ENCODE results near the gene NTN1.

Gene NTN1

GRCh38 chr17:9273428-9274391 is 252.4 kb downstream of the NTN1 start:
- H3K14ac ChIP-seq (ENCODE audit: low read length): no peak overlapping the region
- no CpG with 5 or more reads among the region's 21 CpGs for WGBS (ENCODE audit: extremely low coverage, insufficient coverage, insufficient read length)
- no peak overlapping the region for H2BK5ac ChIP-seq (ENCODE audit: low read depth, low read length, poor library complexity)
- H3K9me3 ChIP-seq (ENCODE audit: insufficient read depth, low read depth, low read length): no peaks in the 10 kb centered on the region
- H4K12ac ChIP-seq (ENCODE audit: low read depth, low read length): no peak overlapping the region
- no peaks in the 10 kb centered on the region for H3K79me2 ChIP-seq (ENCODE audit: control insufficient read depth, insufficient read depth, low read length, poor library complexity)
- no peak overlapping the region for H3K18ac ChIP-seq (ENCODE audit: low read length)
- H3K9ac ChIP-seq (ENCODE audit: low read length): no peak overlapping the region
- H3K4ac ChIP-seq (ENCODE audit: low read depth, low read length): no peak overlapping the region
- H2BK120ac ChIP-seq (ENCODE audit: insufficient read depth, low read length, poor library complexity): no peak overlapping the region
- no peak overlapping the region for H2BK12ac ChIP-seq (ENCODE audit: low read length)
- no peaks in the 10 kb centered on the region for H3K36me3 ChIP-seq (ENCODE audit: control insufficient read depth in 1 of 2, insufficient read depth in 2 of 2, low read length in 2 of 2)
- no peak overlapping the region for H3K4me3 ChIP-seq (ENCODE audit: low read depth, low read length)
- no peak overlapping the region for H2AK5ac ChIP-seq (ENCODE audit: low read length)
- no peak for DNase-seq
- no peak overlapping the region for H2AFZ ChIP-seq (ENCODE audit: insufficient read depth, low read length, poor library complexity)
- H3K4me2 ChIP-seq (ENCODE audit: low read length): no peak overlapping the region
- no peak overlapping the region for H3K23ac ChIP-seq (ENCODE audit: low read length)
- no peaks in the 10 kb centered on the region for H3K4me1 ChIP-seq (ENCODE audit: control insufficient read depth in 1 of 2, insufficient read depth in 2 of 2, low read length in 2 of 2)
- no peaks in the 10 kb centered on the region for H3K79me1 ChIP-seq (ENCODE audit: low read length)
- H3K27me3 ChIP-seq (ENCODE audit: insufficient read depth, low read length): no peaks in the 10 kb centered on the region
- no peak overlapping the region for H4K8ac ChIP-seq (ENCODE audit: low read depth, low read length)
- H4K91ac ChIP-seq (ENCODE audit: low read depth, low read length): no peak overlapping the region
- no peak overlapping the region for H3K27ac ChIP-seq (ENCODE audit: low read depth, low read length)

GRCh38 chr17:9274973-9275372 is 253.7 kb downstream of the NTN1 start:
- DNase-seq: no peak
- H3K79me2 ChIP-seq (ENCODE audit: control insufficient read depth, insufficient read depth, low read length, poor library complexity): no peaks in the 10 kb centered on the region
- H4K91ac ChIP-seq (ENCODE audit: low read depth, low read length): no peak overlapping the region
- no peaks in the 10 kb centered on the region for H3K4me1 ChIP-seq (ENCODE audit: control insufficient read depth in 1 of 2, insufficient read depth in 2 of 2, low read length in 2 of 2)
- H4K12ac ChIP-seq (ENCODE audit: low read depth, low read length): no peak overlapping the region
- WGBS (ENCODE audit: extremely low coverage, insufficient coverage, insufficient read length): no CpG with 5 or more reads among the region's 9 CpGs
- no peak overlapping the region for H3K4me2 ChIP-seq (ENCODE audit: low read length)
- H3K79me1 ChIP-seq (ENCODE audit: low read length): no peaks in the 10 kb centered on the region
- no peak overlapping the region for H3K14ac ChIP-seq (ENCODE audit: low read length)
- H3K23ac ChIP-seq (ENCODE audit: low read length): no peak overlapping the region
- H2BK5ac ChIP-seq (ENCODE audit: low read depth, low read length, poor library complexity): no peak overlapping the region
- no peak overlapping the region for H2BK120ac ChIP-seq (ENCODE audit: insufficient read depth, low read length, poor library complexity)
- H2AFZ ChIP-seq (ENCODE audit: insufficient read depth, low read length, poor library complexity): no peak overlapping the region
- H2BK12ac ChIP-seq (ENCODE audit: low read length): no peak overlapping the region
- no peaks in the 10 kb centered on the region for H3K9me3 ChIP-seq (ENCODE audit: insufficient read depth, low read depth, low read length)
- no peak overlapping the region for H3K4ac ChIP-seq (ENCODE audit: low read depth, low read length)
- H3K18ac ChIP-seq (ENCODE audit: low read length): no peak overlapping the region
- no peak overlapping the region for H4K8ac ChIP-seq (ENCODE audit: low read depth, low read length)
- H2AK5ac ChIP-seq (ENCODE audit: low read length): no peak overlapping the region
- H3K36me3 ChIP-seq (ENCODE audit: control insufficient read depth in 1 of 2, insufficient read depth in 2 of 2, low read length in 2 of 2): no peaks in the 10 kb centered on the region
- peak overlapping the region; percentile 36 for H3K4me3 ChIP-seq (ENCODE audit: low read depth, low read length)
- no peaks in the 10 kb centered on the region for H3K27me3 ChIP-seq (ENCODE audit: insufficient read depth, low read length)
- H3K9ac ChIP-seq (ENCODE audit: low read length): no peak overlapping the region
- no peak overlapping the region for H3K27ac ChIP-seq (ENCODE audit: low read depth, low read length)

- H2BK120ac ChIP-seq (ENCODE audit: insufficient read depth, low read length, poor library complexity): no peak overlapping the region
- H3K27ac ChIP-seq (ENCODE audit: low read depth, low read length): no peak overlapping the region
- no peaks in the 10 kb centered on the region for H3K36me3 ChIP-seq (ENCODE audit: control insufficient read depth in 1 of 2, insufficient read depth in 2 of 2, low read length in 2 of 2)
- H3K9ac ChIP-seq (ENCODE audit: low read length): no peak overlapping the region
- no peak overlapping the region for H4K91ac ChIP-seq (ENCODE audit: low read depth, low read length)
- no CpG with 5 or more reads among the region's 8 CpGs for whole genome bisulfite sequencing (ENCODE audit: extremely low coverage, insufficient coverage, insufficient read length)
- H4K12ac ChIP-seq (ENCODE audit: low read depth, low read length): no peak overlapping the region
- no peak overlapping the region for H2AFZ ChIP-seq (ENCODE audit: insufficient read depth, low read length, poor library complexity)
- H3K9me3 ChIP-seq (ENCODE audit: insufficient read depth, low read depth, low read length): no peaks in the 10 kb centered on the region
- H3K23ac ChIP-seq (ENCODE audit: low read length): no peak overlapping the region
- H3K4ac ChIP-seq (ENCODE audit: low read depth, low read length): no peak overlapping the region
- H3K4me2 ChIP-seq (ENCODE audit: low read length): no peak overlapping the region
- no peaks in the 10 kb centered on the region for H3K27me3 ChIP-seq (ENCODE audit: insufficient read depth, low read length)
- H2BK12ac ChIP-seq (ENCODE audit: low read length): no peak overlapping the region
- no peak overlapping the region for H2AK5ac ChIP-seq (ENCODE audit: low read length)
- no peak overlapping the region for H3K4me3 ChIP-seq (ENCODE audit: low read depth, low read length)
- H4K8ac ChIP-seq (ENCODE audit: low read depth, low read length): no peak overlapping the region
- no peak overlapping the region for H3K18ac ChIP-seq (ENCODE audit: low read length)
- no peak overlapping the region for H2BK5ac ChIP-seq (ENCODE audit: low read depth, low read length, poor library complexity)
- peaks cover 0 to under 1% of the 10 kb centered on the region in 2 experiments for H3K4me1 ChIP-seq (ENCODE audit: control insufficient read depth in 1 of 2, insufficient read depth in 2 of 2, low read length in 2 of 2)
- no peaks in the 10 kb centered on the region for H3K79me1 ChIP-seq (ENCODE audit: low read length)
- DNase-seq: no peak
- H3K14ac ChIP-seq (ENCODE audit: low read length): no peak overlapping the region
- no peaks in the 10 kb centered on the region for H3K79me2 ChIP-seq (ENCODE audit: control insufficient read depth, insufficient read depth, low read length, poor library complexity)
Observed at GRCh38 chr17:9279893-9280292, 258.6 kb downstream of the NTN1 start.

GRCh38 chr17:9283909-9284308 is 262.6 kb downstream of the NTN1 start:
- Histone ChIP-seq H2BK12ac (ENCODE audit: low read length) (no peak overlapping the region), H3K4ac (ENCODE audit: low read depth, low read length) (no peak overlapping the region), H3K36me3 (ENCODE audit: control insufficient read depth in 1 of 2, insufficient read depth in 2 of 2, low read length in 2 of 2) (no peaks in the 10 kb centered on the region), H3K27me3 (ENCODE audit: insufficient read depth, low read length) (no peaks in the 10 kb centered on the region), H3K4me1 (ENCODE audit: control insufficient read depth in 1 of 2, insufficient read depth in 2 of 2, low read length in 2 of 2) (peaks cover 0 to 2% of the 10 kb centered on the region in 2 experiments), H3K18ac (ENCODE audit: low read length) (no peak overlapping the region), H3K79me1 (ENCODE audit: low read length) (no peaks in the 10 kb centered on the region), H3K79me2 (ENCODE audit: control insufficient read depth, insufficient read depth, low read length, poor library complexity) (no peaks in the 10 kb centered on the region), H3K9me3 (ENCODE audit: insufficient read depth, low read depth, low read length) (no peaks in the 10 kb centered on the region), H2AFZ (ENCODE audit: insufficient read depth, low read length, poor library complexity) (no peak overlapping the region), H3K23ac (ENCODE audit: low read length) (no peak overlapping the region), H2AK5ac (ENCODE audit: low read length) (no peak overlapping the region), H3K4me3 (ENCODE audit: low read depth, low read length) (no peak overlapping the region), H4K91ac (ENCODE audit: low read depth, low read length) (no peak overlapping the region), H3K9ac (ENCODE audit: low read length) (no peak overlapping the region), H3K4me2 (ENCODE audit: low read length) (no peak overlapping the region), H2BK120ac (ENCODE audit: insufficient read depth, low read length, poor library complexity) (no peak overlapping the region), H2BK5ac (ENCODE audit: low read depth, low read length, poor library complexity) (no peak overlapping the region), H4K8ac (ENCODE audit: low read depth, low read length) (no peak overlapping the region), H4K12ac (ENCODE audit: low read depth, low read length) (no peak overlapping the region), H3K27ac (ENCODE audit: low read depth, low read length) (no peak overlapping the region), H3K14ac (ENCODE audit: low read length) (no peak overlapping the region)
- no CpG with 5 or more reads among the region's 2 CpGs for WGBS (ENCODE audit: extremely low coverage, insufficient coverage, insufficient read length)
- no peak for DNase-seq
